Gastroesophageal sphincter (tissue), 3 donors: Measurements from ENCODE around the gene BCKDK.

Experiments
- CTCF ChIP-seq, 4 experiments: fragments of 200-600 bp in 2 of 4; fragments of 450-650 bp in 2 of 4; sonication (generic) in 1 of 4; IDR thresholded peaks; one replicate each; pipeline ENCODE4 v1.5.1; 2017 to 2019; ENCODE audit warnings: antibody characterized with exemption in 4 of 4, mild to moderate bottlenecking in 2 of 4, moderate library complexity in 2 of 4
- EP300 ChIP-seq: sonication (generic); formaldehyde crosslinking; IDR thresholded peaks from one replicate; pipeline ENCODE4 v1.6.1; 2017; ENCODE audit warnings: antibody characterized with exemption, mild to moderate bottlenecking
- POLR2A ChIP-seq, 2 donors: fragments of 450-650 bp; IDR thresholded peaks; one replicate each; pipeline ENCODE4 v1.6.1; 2017; ENCODE audit warnings: antibody characterized with exemption in 2 of 2, mild to moderate bottlenecking in 2 of 2, moderate library complexity in 1 of 2
- POLR2AphosphoS5 ChIP-seq: sonication (generic); formaldehyde crosslinking; IDR thresholded peaks from one replicate; pipeline ENCODE4 v1.6.1; 2017; ENCODE audit warnings: antibody characterized with exemption

GRCh38 chr16:31125844-31126243 is 17.7 kb downstream of the BCKDK start:
- TF ChIP-seq CTCF (IDR thresholded peaks at IDR 0.05) (no peak), POLR2A (IDR thresholded peaks at IDR 0.05) (no peak), POLR2AphosphoS5 (no peak), EP300 (no peak)
